ENCODE results near the gene S100A3.

- TF ChIP-seq CTCF (IDR thresholded peaks at IDR 0.05) (no peak), POLR2A (IDR thresholded peaks at IDR 0.05) (no peak)
Measured at GRCh38 chr1:153567621-153568366, 18.7 kb upstream of the S100A3 start.

All from prostate gland (tissue), 2 donors.